Liver (tissue), 9 donors: ENCODE data around the gene CPAMD8. TPM values are rescaled to one million over a fixed set of nuclear protein-coding genes. Genes with fewer than 3 reads are reported as not detected.

Source experiments
- DNase-seq: peaks from one replicate; pipeline ENCODE4 v3.0.0-alpha.2; 2017; ENCODE audit warnings: low spot score
- H3K27ac ChIP-seq, 2 donors: one replicate each; pipeline ENCODE4 v1.7.0; 2013; ENCODE audit warnings: inconsistent platforms in 2 of 2, low read length in 2 of 2, control low read depth in 1 of 2, low read depth in 1 of 2, mild to moderate bottlenecking in 1 of 2
- H3K27me3 ChIP-seq, 4 donors: one replicate each; pipeline versions ENCODE4 v1.6.1 to v1.7.0; 2013; ENCODE audit warnings: low read length in 3 of 4, inconsistent platforms in 1 of 4, mild to moderate bottlenecking in 1 of 4, moderate library complexity in 1 of 4; ENCODE audit not compliant: control insufficient read depth in 4 of 4, insufficient read depth in 4 of 4
- H3K36me3 ChIP-seq, 4 donors: one replicate each; pipeline versions ENCODE4 v1.6.1 to v1.7.0; 2013; ENCODE audit warnings: low read length in 3 of 4, mild to moderate bottlenecking in 3 of 4, low read depth in 1 of 4, moderate library complexity in 1 of 4; ENCODE audit not compliant: control insufficient read depth in 4 of 4, insufficient read depth in 3 of 4
- H3K4me1 ChIP-seq, 4 donors: one replicate each; pipeline versions ENCODE4 v1.6.1 to v1.7.0; 2013; ENCODE audit warnings: low read length in 3 of 4, mild to moderate bottlenecking in 3 of 4, moderate library complexity in 1 of 4; ENCODE audit not compliant: control insufficient read depth in 4 of 4, insufficient read depth in 4 of 4
- H3K4me3 ChIP-seq, 3 donors: one replicate each; pipeline versions ENCODE4 v1.6.1 to v1.7.0; 2013; ENCODE audit warnings: low read length in 3 of 3, control low read depth in 1 of 3, low read depth in 1 of 3, mild to moderate bottlenecking in 1 of 3
- H3K9ac ChIP-seq, 2 donors: one replicate each; pipeline ENCODE4 v1.7.0; 2013; ENCODE audit warnings: low read length in 2 of 2, mild to moderate bottlenecking in 2 of 2, moderate library complexity in 2 of 2, control low read depth in 1 of 2, low read depth in 1 of 2
- H3K9me3 ChIP-seq, 4 donors: one replicate each; pipeline versions ENCODE4 v1.6.1 to v1.7.0; 2013; ENCODE audit warnings: low read length in 3 of 4; ENCODE audit not compliant: control insufficient read depth in 4 of 4
- EGR1 ChIP-seq, 2 donors: IDR thresholded peaks; 2 replicates each; pipeline ENCODE4 v1.6.1; 2016 to 2018; ENCODE audit warnings: antibody characterized with exemption in 2 of 2, low read depth in 2 of 2
- FOXA1 ChIP-seq: IDR thresholded peaks from 2 replicates; pipeline ENCODE4 v1.6.1; 2016; ENCODE audit warnings: antibody characterized with exemption
- FOXA2 ChIP-seq: IDR thresholded peaks from 2 replicates; pipeline ENCODE4 v1.6.1; 2016; ENCODE audit warnings: antibody characterized with exemption
- GABPA ChIP-seq, 2 donors: IDR thresholded peaks in 1 of 2; conservative IDR thresholded peaks in 1 of 2; 2 replicates each; pipeline ENCODE4 v1.6.1; 2016; ENCODE audit warnings: antibody characterized with exemption in 2 of 2, mild to moderate bottlenecking in 1 of 2, moderate library complexity in 1 of 2
- HNF4A ChIP-seq, 2 donors: conservative IDR thresholded peaks; 2 replicates each; pipeline ENCODE4 v1.6.1; 2016; ENCODE audit warnings: antibody characterized with exemption in 2 of 2, mild to moderate bottlenecking in 2 of 2
- HNF4G ChIP-seq: IDR thresholded peaks from 2 replicates; pipeline ENCODE4 v1.6.1; 2016; ENCODE audit warnings: antibody characterized with exemption
- JUND ChIP-seq, 2 donors: IDR thresholded peaks; 2 replicates each; pipeline ENCODE4 v1.6.1; 2016; ENCODE audit warnings: antibody characterized with exemption in 2 of 2
- MAX ChIP-seq: IDR thresholded peaks from 2 replicates; pipeline ENCODE4 v1.6.1; 2016; ENCODE audit warnings: antibody characterized with exemption
- NR2F2 ChIP-seq: IDR thresholded peaks from 2 replicates; pipeline ENCODE4 v1.6.1; 2016; ENCODE audit warnings: antibody characterized with exemption
- RAD21 ChIP-seq, 2 donors: IDR thresholded peaks; 2 replicates each; pipeline ENCODE4 v1.6.1; 2016; ENCODE audit warnings: antibody characterized with exemption in 2 of 2, mild to moderate bottlenecking in 2 of 2
- REST ChIP-seq: IDR thresholded peaks from 2 replicates; pipeline ENCODE4 v1.6.1; 2016; ENCODE audit warnings: antibody characterized with exemption, mild to moderate bottlenecking
- RXRA ChIP-seq, 2 donors: IDR thresholded peaks; 2 replicates each; pipeline ENCODE4 v1.6.1; 2017 to 2018; ENCODE audit warnings: antibody characterized with exemption in 2 of 2, mild to moderate bottlenecking in 1 of 2
- SP1 ChIP-seq: IDR thresholded peaks from 2 replicates; pipeline ENCODE4 v1.6.1; 2018; ENCODE audit warnings: antibody characterized with exemption, mild to moderate bottlenecking
- TAF1 ChIP-seq: conservative IDR thresholded peaks from 2 replicates; pipeline ENCODE4 v1.6.1; 2016; ENCODE audit warnings: antibody characterized with exemption, mild to moderate bottlenecking
- YY1 ChIP-seq: IDR thresholded peaks from 2 replicates; pipeline ENCODE4 v1.6.1; 2016; ENCODE audit warnings: antibody characterized with exemption, mild to moderate bottlenecking
- ZBTB33 ChIP-seq: IDR thresholded peaks from 2 replicates; pipeline ENCODE4 v1.6.1; 2016; ENCODE audit warnings: antibody characterized with exemption
- WGBS: extraction: QIAGEN DNeasy Blood & Tissue Kit; methylation state at CpG from one replicate; pipeline ENCODE4 v1.1.7; 2013; 5-methylcytosine and 5-hydroxymethylcytosine counted together
- polyA plus RNA-seq, 2 donors: library from polyadenylated mRNA; stranded (reverse) in 1 of 2; unstranded in 1 of 2; fragments of 200-250 nt in 1 of 2; fragments of >200 nt in 1 of 2; fragmentation: Nextera tagmentation in 1 of 2; extraction: Ambion mirVana in 1 of 2; gene quantifications; one replicate each; pipeline versions ENCODE4 v1.2.1 to v1.2.3, GENCODE V29; 2013 to 2015
- total RNA-seq, 2 donors: library from RNA; depleted of rRNA; stranded (reverse); fragments of >200 nt; gene quantifications; one replicate each; pipeline ENCODE4 v1.2.3, GENCODE V29; 2014
- TF ChIP-seq, protein P1 (sequence below): fragments of 150-350 bp; IDR thresholded peaks from 2 replicates; pipeline ENCODE4 v1.5.1; 2017; ENCODE audit warnings: improper control_type of control experiment, low read depth, low read length; ENCODE audit not compliant: missing input control
- TF ChIP-seq, protein P2 (sequence below): IDR thresholded peaks from 2 replicates; pipeline ENCODE4 v1.6.1; 2016; ENCODE audit warnings: antibody characterized with exemption
- donor health status: healthy.
- donor health status: healthy.
- donor health status: healthy.
- donor health status: healthy.
- donor health status: healthy.

Gene CPAMD8
- total and polyA plus RNA-seq, 4 donors, result 0.92 to 1.4 (median 1.1) TPM

- WGBS, result 64% methylated on average over 4 of the region's 4 CpGs
- no peak overlapping the region for H3K9ac ChIP-seq
- TF ChIP-seq HNF4G, result no peak
- TF ChIP-seq TAF1, result no peak
- no peak for TF ChIP-seq RAD21 (IDR thresholded peaks at IDR 0.05)
- no peak for TF ChIP-seq FOXA2
- TF ChIP-seq MAX, result no peak
- TF ChIP-seq JUND (IDR thresholded peaks at IDR 0.05), result no peak
- no peak for TF ChIP-seq YY1
- no peak for TF ChIP-seq REST
- no peak for TF ChIP-seq HNF4A (conservative IDR thresholded peaks at IDR 0.05)
- no peak for TF ChIP-seq RXRA (IDR thresholded peaks at IDR 0.05)
- TF ChIP-seq, protein P1, sequence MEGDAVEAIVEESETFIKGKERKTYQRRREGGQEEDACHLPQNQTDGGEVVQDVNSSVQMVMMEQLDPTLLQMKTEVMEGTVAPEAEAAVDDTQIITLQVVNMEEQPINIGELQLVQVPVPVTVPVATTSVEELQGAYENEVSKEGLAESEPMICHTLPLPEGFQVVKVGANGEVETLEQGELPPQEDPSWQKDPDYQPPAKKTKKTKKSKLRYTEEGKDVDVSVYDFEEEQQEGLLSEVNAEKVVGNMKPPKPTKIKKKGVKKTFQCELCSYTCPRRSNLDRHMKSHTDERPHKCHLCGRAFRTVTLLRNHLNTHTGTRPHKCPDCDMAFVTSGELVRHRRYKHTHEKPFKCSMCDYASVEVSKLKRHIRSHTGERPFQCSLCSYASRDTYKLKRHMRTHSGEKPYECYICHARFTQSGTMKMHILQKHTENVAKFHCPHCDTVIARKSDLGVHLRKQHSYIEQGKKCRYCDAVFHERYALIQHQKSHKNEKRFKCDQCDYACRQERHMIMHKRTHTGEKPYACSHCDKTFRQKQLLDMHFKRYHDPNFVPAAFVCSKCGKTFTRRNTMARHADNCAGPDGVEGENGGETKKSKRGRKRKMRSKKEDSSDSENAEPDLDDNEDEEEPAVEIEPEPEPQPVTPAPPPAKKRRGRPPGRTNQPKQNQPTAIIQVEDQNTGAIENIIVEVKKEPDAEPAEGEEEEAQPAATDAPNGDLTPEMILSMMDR, result no peak
- no peak for TF ChIP-seq ZBTB33
- TF ChIP-seq FOXA1, result no peak
- TF ChIP-seq GABPA (IDR thresholded peaks at IDR 0.05 in 1 of 2, conservative IDR thresholded peaks at IDR 0.05 in 1 of 2), result no peak
- TF ChIP-seq NR2F2, result no peak
- TF ChIP-seq, protein P2, sequence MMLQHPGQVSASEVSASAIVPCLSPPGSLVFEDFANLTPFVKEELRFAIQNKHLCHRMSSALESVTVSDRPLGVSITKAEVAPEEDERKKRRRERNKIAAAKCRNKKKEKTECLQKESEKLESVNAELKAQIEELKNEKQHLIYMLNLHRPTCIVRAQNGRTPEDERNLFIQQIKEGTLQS, result no peak
- TF ChIP-seq EGR1 (IDR thresholded peaks at IDR 0.05; ENCODE audit: low read depth in 2 of 2), result no peak
- no peak for TF ChIP-seq SP1
- H3K27ac ChIP-seq, result no peak overlapping the region
- H3K36me3 ChIP-seq, result no peaks in the 10 kb centered on the region
- no peak overlapping the region for H3K4me3 ChIP-seq
- no peak for DNase-seq
- peaks cover 13 to 27% (median 18%) of the 10 kb centered on the region in 4 donors for H3K9me3 ChIP-seq
- H3K27me3 ChIP-seq, result no peaks in the 10 kb centered on the region
- H3K4me1 ChIP-seq, result no peaks in the 10 kb centered on the region
These were observed 113.8 kb downstream of the CPAMD8 start for GRCh38 chr19:16912780-16913179.
